Fibroblast of skin of right quadriceps (primary cell): Measurements from ENCODE around the gene AAR2.

Experiments
- DNase-seq: peaks from one replicate; pipeline ENCODE4 v3.0.0-alpha.2; 2013

The AAR2 gene

GRCh38 chr20:36235892-36236785, at the start of gene AAR2:
TSS of gene AAR2 (plus strand) at chr20:36236478. CDS start at chr20:36239869, 3,391 bp downstream.
- DNase-seq = peak; percentile 77

GRCh38 chr20:36193977-36194712, 42.1 kb upstream of the AAR2 start:
- no peak for DNase-seq

GRCh38 chr20:36196676-36197075, 39.6 kb upstream of the AAR2 start:
- DNase-seq = no peak

- no peak for DNase-seq
Measured at GRCh38 chr20:36197271-36197670, 39.0 kb upstream of the AAR2 start.

- peak; percentile 63 for DNase-seq
Measured at GRCh38 chr20:36199345-36200257, 36.7 kb upstream of the AAR2 start.

- no peak for DNase-seq
Measured at GRCh38 chr20:36200451-36200850, 35.8 kb upstream of the AAR2 start.

GRCh38 chr20:36201198-36201597, 35.1 kb upstream of the AAR2 start:
- no peak for DNase-seq

- DNase-seq = peak; percentile 40
Measured at GRCh38 chr20:36202891-36203338, 33.4 kb upstream of the AAR2 start.

GRCh38 chr20:36203861-36204260, 32.4 kb upstream of the AAR2 start:
- DNase-seq = no peak

GRCh38 chr20:36205026-36205425, 31.3 kb upstream of the AAR2 start:
- DNase-seq = no peak

- no peak for DNase-seq
Measured at GRCh38 chr20:36206068-36206467, 30.2 kb upstream of the AAR2 start.

- no peak for DNase-seq
Measured at GRCh38 chr20:36206641-36207040, 29.6 kb upstream of the AAR2 start.

- no peak for DNase-seq
Measured at GRCh38 chr20:36207602-36208001, 28.7 kb upstream of the AAR2 start.

GRCh38 chr20:36208257-36208656, 28.0 kb upstream of the AAR2 start:
- DNase-seq = no peak

- DNase-seq = no peak
Measured at GRCh38 chr20:36210436-36211021, 25.7 kb upstream of the AAR2 start.

- DNase-seq = no peak
Measured at GRCh38 chr20:36213362-36213761, 22.9 kb upstream of the AAR2 start.

GRCh38 chr20:36214684-36215256, 21.5 kb upstream of the AAR2 start:
- DNase-seq = peak; percentile 26

- DNase-seq = no peak
Measured at GRCh38 chr20:36215778-36216177, 20.5 kb upstream of the AAR2 start.

- DNase-seq = no peak
Measured at GRCh38 chr20:36216314-36217025, 19.8 kb upstream of the AAR2 start.

GRCh38 chr20:36217226-36217625, 19.1 kb upstream of the AAR2 start:
- DNase-seq = no peak

GRCh38 chr20:36218380-36219064, 17.8 kb upstream of the AAR2 start:
- no peak for DNase-seq
